ENCODE measurements around the gene MYBBP1A. TPM values are rescaled to one million over a fixed set of nuclear protein-coding genes. Genes with fewer than 3 reads are reported as not detected.

The MYBBP1A gene
- total and polyA plus RNA-seq, 2 of the 8 experiments (the other 6 are each of a cell fraction or from before 2014, with no cell fraction given): 46.8 to 151 TPM

GRCh38 chr17:4536259-4536741 lies 18.9 kb downstream of the MYBBP1A start (continued):
- no peak for TF ChIP-seq TEAD4 (IDR thresholded peaks at IDR 0.05; ENCODE audit: low read depth, low read length)
